GM12865 (cell line): Measurements from ENCODE around the gene SSH3.

Source experiments
- DNase-seq: peaks from one replicate; pipeline ENCODE4 v3.0.0; 2010; ENCODE audit warnings: low read depth
- H3K4me3 ChIP-seq: 2 replicates; pipeline ENCODE4 v1.5.1; 2011; ENCODE audit warnings: mild to moderate bottlenecking, low read depth, low read length, control low read depth
- TF ChIP-seq, protein P1 (sequence below): IDR thresholded peaks from 2 replicates; pipeline ENCODE4 v1.5.1; 2011; ENCODE audit warnings: low read length, control low read depth, low read depth, inconsistent platforms; ENCODE audit not compliant: insufficient read depth; ENCODE audit errors: missing control alignments

SSH3 gene

DNA sequence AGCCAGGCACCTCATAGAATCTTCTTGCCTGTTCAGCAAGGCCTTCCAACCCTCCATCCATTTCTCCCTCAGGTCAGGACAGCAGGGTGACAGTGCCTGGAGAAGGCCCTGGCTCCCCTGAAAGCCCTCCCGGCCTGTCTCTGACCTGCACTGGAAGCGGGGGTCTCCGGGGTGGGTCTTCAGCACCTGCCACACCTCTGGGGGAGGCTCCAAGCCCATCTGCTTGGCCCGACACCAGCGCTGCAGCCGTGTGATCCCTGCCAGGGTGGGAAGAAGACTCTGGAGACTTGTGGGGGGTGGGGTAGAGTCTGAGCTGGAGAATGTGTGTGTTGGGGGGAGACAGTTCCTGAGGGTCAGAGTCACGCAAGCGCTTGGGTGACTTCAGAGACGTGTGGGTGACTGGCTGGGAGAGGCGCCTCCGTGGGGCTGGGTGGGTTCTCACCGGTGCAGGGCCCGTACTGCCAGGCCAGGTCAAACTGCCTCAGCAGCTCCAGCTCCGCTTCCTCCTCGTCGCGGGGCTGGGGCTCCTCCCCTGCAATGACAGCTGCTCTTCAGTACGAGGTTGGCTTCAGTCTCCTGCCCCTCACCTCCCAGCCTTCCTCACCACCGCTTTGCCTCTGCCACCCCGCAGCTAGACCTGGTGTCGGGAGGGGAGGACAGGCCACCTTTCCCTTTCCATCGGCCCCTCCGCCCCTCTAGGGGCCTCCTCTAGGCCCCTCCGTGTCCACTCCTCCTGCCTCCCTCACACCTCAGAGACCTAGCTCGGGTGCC lies 49.4 kb downstream of the SSH3 start:
- H3K4me3 ChIP-seq = peak overlapping the region; percentile 60
- TF ChIP-seq, protein P1, sequence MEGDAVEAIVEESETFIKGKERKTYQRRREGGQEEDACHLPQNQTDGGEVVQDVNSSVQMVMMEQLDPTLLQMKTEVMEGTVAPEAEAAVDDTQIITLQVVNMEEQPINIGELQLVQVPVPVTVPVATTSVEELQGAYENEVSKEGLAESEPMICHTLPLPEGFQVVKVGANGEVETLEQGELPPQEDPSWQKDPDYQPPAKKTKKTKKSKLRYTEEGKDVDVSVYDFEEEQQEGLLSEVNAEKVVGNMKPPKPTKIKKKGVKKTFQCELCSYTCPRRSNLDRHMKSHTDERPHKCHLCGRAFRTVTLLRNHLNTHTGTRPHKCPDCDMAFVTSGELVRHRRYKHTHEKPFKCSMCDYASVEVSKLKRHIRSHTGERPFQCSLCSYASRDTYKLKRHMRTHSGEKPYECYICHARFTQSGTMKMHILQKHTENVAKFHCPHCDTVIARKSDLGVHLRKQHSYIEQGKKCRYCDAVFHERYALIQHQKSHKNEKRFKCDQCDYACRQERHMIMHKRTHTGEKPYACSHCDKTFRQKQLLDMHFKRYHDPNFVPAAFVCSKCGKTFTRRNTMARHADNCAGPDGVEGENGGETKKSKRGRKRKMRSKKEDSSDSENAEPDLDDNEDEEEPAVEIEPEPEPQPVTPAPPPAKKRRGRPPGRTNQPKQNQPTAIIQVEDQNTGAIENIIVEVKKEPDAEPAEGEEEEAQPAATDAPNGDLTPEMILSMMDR = no peak
- DNase-seq = peak; percentile 84

DNA sequence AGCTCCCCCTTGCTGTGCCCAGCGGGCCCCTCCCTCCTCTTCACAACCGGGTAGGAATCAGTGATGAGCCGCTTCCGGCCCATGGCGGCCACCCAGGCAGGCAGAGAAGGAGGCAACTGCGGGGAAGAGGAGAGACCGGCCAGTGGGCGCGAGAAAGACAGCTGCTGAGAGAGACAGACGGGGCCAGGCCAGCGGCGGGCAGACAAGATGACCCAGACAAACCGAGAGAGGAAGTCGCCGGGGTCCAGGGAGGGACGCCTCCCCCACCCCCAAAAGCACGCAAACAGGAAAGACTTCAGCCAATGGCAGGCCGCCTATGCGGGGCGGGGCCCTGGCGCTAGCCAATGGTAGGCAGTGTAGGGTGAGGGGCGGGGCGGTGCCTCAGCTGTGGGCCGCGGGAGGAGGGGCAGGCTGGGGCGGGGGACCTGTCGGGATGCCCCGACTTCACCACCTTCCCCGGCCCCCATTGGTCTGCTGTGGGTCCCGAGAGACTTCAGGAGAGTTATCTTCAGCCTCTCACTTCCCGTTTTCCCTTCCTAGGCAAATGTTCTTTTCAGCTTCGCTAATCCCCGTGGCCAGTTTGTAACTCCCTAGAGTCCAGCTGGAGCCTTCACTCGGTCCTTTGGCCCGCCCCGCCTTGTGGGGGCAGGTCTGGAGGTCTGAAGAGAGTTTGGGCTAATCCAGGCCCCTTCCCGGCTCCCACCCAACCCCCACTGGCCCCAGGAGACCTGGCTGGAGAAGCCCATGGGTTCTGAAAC lies 50.2 kb downstream of the SSH3 start, which contains the start of gene POLD4:
Gene POLD4 (minus strand): TSS at position 230 of the 758 bp plus-strand sequence. CDS start 147 bp downstream, at position 83.
- peak; percentile 99 for DNase-seq
- H3K4me3 ChIP-seq = peak within 1 kb of the TSS; percentile 60
- TF ChIP-seq, protein P1 = no peak

DNA sequence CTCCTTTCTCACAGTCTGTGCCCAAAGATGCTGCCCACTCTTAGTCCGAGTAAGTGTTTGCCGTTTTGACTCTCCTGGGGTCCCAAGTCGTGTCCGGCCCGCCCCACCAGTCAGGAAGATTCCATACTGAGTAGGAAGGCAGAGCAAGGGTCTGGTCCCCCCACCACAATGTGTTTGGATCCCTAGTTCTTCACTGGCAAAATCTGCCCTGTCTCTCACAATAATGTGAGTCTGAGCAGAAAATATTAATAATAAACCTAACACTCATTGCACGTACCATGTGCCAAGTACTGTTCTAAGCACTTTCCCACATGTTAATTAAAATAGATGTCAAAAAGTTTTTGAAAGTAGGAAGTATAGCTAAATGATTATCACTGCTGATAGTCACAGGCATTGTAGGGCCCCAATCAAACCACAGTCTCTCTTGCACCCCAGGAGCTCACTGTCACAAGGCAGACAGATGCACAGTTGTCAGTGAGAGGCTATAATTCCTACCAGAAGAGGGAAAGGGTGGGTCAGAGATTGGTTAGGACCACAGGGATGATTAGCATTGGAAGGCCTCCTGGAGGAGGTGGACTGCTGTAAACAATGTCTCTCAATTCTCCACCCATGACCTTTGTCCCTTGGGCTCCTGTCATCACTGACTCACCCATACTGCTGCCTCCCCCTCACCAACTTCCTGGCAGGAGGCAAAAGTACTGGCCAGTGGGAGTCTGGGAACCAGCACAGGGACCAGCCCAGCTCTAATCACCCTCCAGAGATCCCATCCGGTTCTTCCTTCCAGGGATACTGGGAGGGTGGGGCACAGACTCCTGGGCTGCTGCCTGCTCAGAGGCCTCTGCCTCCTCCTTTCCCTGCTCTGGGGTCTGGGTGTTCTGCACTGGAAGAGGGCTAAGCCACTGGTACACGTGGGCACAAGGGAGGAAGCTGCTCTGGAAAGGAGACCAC lies 51.0 kb downstream of the SSH3 start:
- peak overlapping the region; percentile 56 for H3K4me3 ChIP-seq
- TF ChIP-seq, protein P1 = no peak
- no peak for DNase-seq

DNA sequence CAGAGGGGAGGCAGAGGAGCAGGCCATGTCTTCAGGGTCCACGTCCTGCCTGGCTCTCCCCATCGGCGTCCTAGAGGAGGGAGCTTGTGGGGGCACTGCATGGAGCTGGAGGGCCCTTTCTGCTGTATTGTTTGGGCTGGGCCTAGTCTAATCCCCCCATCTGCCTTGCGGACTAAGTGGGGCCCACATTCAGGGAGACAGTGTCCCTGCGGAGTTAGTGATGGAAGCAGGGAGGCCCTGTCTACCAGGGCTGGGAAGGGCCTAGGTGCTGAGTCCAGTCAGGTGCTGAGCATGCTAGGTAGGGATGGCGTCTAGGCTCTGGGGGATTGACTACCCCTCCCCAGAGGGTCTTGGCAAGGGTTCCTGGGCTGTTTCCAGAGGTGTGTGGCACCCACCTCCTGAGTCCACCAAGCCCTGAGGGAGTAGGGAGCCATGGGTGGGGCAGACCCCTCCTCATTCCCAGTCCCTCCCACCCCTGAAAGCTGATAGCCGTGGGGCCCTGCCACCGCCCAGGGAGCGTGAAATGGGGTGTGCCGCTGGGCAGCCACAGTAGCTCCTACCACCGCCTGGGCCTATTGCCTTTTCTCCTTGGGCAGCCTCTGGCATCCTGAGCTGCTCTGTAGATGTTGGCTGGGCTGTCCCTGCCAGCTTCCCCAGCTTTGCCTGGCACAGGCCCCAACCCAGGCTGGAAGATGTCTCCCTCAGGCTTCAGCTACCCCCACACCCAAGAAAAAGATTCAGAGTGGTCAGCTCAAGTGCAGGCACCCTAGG lies 51.9 kb downstream of the SSH3 start:
- TF ChIP-seq, protein P1 = no peak
- no peak overlapping the region for H3K4me3 ChIP-seq
- no peak for DNase-seq

DNA sequence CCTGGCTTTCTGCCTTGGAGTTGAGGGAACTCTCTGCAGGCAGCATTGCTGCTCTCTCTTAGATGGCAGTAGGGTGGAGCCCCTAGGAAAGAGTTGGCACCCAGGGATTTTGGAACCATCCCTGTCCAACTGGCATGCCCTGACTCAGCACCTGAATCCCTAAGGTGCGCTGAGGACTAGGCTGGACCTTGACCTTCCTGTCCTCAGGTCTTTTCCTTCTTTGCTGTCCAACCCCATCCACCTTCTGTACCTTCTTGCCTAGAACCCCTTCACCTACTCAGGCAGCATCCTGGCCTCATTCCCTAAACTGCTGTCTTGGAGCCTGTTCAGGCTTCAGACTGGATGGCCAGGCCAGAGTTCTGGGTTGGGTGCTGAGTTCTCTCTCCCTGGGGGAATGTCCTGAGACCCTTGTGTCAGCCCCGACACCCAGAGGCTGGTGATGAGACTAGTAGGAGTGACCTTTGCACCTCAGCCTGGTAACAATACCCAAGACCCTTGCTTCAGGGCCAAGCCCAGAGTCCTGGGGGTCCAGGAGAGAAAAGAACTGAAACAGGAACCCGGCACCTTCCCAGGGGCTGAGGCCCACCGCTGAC lies 52.6 kb downstream of the SSH3 start:
- TF ChIP-seq, protein P1 = no peak
- H3K4me3 ChIP-seq = peak overlapping the region; percentile 47
- DNase-seq = no peak
